Small intestine (tissue), 7 donors: ENCODE results near the gene TEX53. TPM values are rescaled to one million over a fixed set of nuclear protein-coding genes. Genes with fewer than 3 reads are reported as not detected.

Experiments used
- DNase-seq, 2 donors: peaks; one replicate each; pipeline versions ENCODE4 v3.0.0 to v3.0.0-alpha.2; 2013
- FAIRE-seq: peaks from 2 replicates; lab custom pipeline; 2012; peaks lifted over from hg19 to GRCh38; lab: Jason Lieb, UNC
- H3K27ac ChIP-seq, 3 donors: one replicate each; pipeline ENCODE4 v1.5.1; 2013; ENCODE audit warnings: low read length in 2 of 3, mild to moderate bottlenecking in 2 of 3, control low read depth in 1 of 3, inconsistent platforms in 1 of 3, low read depth in 1 of 3, moderate library complexity in 1 of 3
- H3K27me3 ChIP-seq, 3 donors: one replicate each; pipeline ENCODE4 v1.6.1; 2013; ENCODE audit warnings: low read length in 3 of 3, inconsistent platforms in 1 of 3; ENCODE audit not compliant: control insufficient read depth in 3 of 3, insufficient read depth in 3 of 3
- H3K36me3 ChIP-seq, 3 donors: one replicate each; pipeline ENCODE4 v1.6.1; 2013; ENCODE audit warnings: low read length in 3 of 3, inconsistent platforms in 1 of 3, low read depth in 1 of 3, mild to moderate bottlenecking in 1 of 3, moderate library complexity in 1 of 3; ENCODE audit not compliant: control insufficient read depth in 3 of 3, insufficient read depth in 2 of 3
- H3K4me1 ChIP-seq, 3 donors: one replicate each; pipeline ENCODE4 v1.6.1; 2013; ENCODE audit warnings: low read length in 2 of 3, inconsistent platforms in 1 of 3, low read depth in 1 of 3, mild to moderate bottlenecking in 1 of 3, moderate library complexity in 1 of 3; ENCODE audit not compliant: control insufficient read depth in 3 of 3, insufficient read depth in 2 of 3
- H3K4me3 ChIP-seq, 3 donors: one replicate each; pipeline ENCODE4 v1.5.1; 2013; ENCODE audit warnings: low read length in 3 of 3, control low read depth in 1 of 3, inconsistent platforms in 1 of 3, low read depth in 1 of 3, mild to moderate bottlenecking in 1 of 3, moderate library complexity in 1 of 3
- H3K9me3 ChIP-seq, 2 donors: one replicate each; pipeline ENCODE4 v1.6.1; 2013; ENCODE audit warnings: low read depth in 1 of 2, low read length in 1 of 2; ENCODE audit not compliant: control insufficient read depth in 2 of 2, insufficient read depth in 1 of 2
- WGBS, 3 donors: extraction: QIAGEN DNeasy Blood & Tissue Kit; methylation state at CpG; one replicate each; pipeline ENCODE4 v1.1.7; 2013; 5-methylcytosine and 5-hydroxymethylcytosine counted together
- polyA plus RNA-seq, 4 donors: library from polyadenylated mRNA; stranded (reverse) in 3 of 4; unstranded in 1 of 4; fragments of 200-250 nt in 3 of 4; fragments of 120-200 nt in 1 of 4; gene quantifications; one replicate each; pipeline versions ENCODE4 v1.2.1 to v1.2.3, GENCODE V29; 2013
- donor health status: healthy with polysubstance abuse.
- donor health status: control.
- donor health status: control.
- donor health status: Bipolar disorder and iron deficiency.
- donor health status: healthy.

The TEX53 gene
- polyA plus RNA-seq, 4 donors, result not detected

GRCh38 chr9:114676901-114677300, 19.3 kb upstream of the TEX53 start:
- 87 to 96% (median 90%) methylated on average over 4 of the region's 4 CpGs for WGBS, 3 donors
- no peak overlapping the region for H3K4me3 ChIP-seq
- H3K9me3 ChIP-seq, result no peaks in the 10 kb centered on the region
- H3K36me3 ChIP-seq, result no peaks in the 10 kb centered on the region
- H3K27ac ChIP-seq, result no peak overlapping the region
- no peak for DNase-seq
- no peaks in the 10 kb centered on the region for H3K4me1 ChIP-seq
- no peak for FAIRE-seq
- no peaks in the 10 kb centered on the region for H3K27me3 ChIP-seq

- H3K4me3 ChIP-seq, result no peak overlapping the region
- DNase-seq, result no peak
- no peaks in the 10 kb centered on the region for H3K36me3 ChIP-seq
- no peak overlapping the region for H3K27ac ChIP-seq
- H3K27me3 ChIP-seq, result no peaks in the 10 kb centered on the region
- no peaks in the 10 kb centered on the region for H3K9me3 ChIP-seq
- WGBS, 3 donors, result 70 to 79% (median 75%) methylated on average over 3 of the region's 3 CpGs
- no peaks in the 10 kb centered on the region for H3K4me1 ChIP-seq
- no peak for FAIRE-seq
Measured at GRCh38 chr9:114674798-114675540, 17.4 kb upstream of the TEX53 start.

GRCh38 chr9:114674076-114674797, 16.6 kb upstream of the TEX53 start:
- Histone ChIP-seq H3K27me3 (no peaks in the 10 kb centered on the region), H3K4me3 (no peak overlapping the region), H3K36me3 (no peaks in the 10 kb centered on the region), H3K27ac (no peak overlapping the region), H3K9me3 (no peaks in the 10 kb centered on the region), H3K4me1 (no peaks in the 10 kb centered on the region)
- DNase-seq (no peak), FAIRE-seq (no peak)
- WGBS, 3 donors, result 87 to 98% (median 95%) methylated on average over 2 of the region's 2 CpGs

GRCh38 chr9:114671605-114672004, 14.0 kb upstream of the TEX53 start:
- no peak overlapping the region for H3K4me3 ChIP-seq
- no peak for DNase-seq
- no peak overlapping the region for H3K27ac ChIP-seq
- no peak for FAIRE-seq
- no peaks in the 10 kb centered on the region for H3K9me3 ChIP-seq
- H3K36me3 ChIP-seq, result no peaks in the 10 kb centered on the region
- peaks cover 0 to 3% (median 0%) of the 10 kb centered on the region in 3 donors for H3K27me3 ChIP-seq
- H3K4me1 ChIP-seq, result no peaks in the 10 kb centered on the region
- WGBS, 3 donors, result 4 to 29% (median 19%) methylated on average over 1 of the region's 1 CpG

- H3K4me3 ChIP-seq, result no peak overlapping the region
- H3K9me3 ChIP-seq, result no peaks in the 10 kb centered on the region
- no peak for DNase-seq
- no peak overlapping the region for H3K27ac ChIP-seq
- no peak for FAIRE-seq
- H3K27me3 ChIP-seq, result peaks cover 0 to 3% (median 0%) of the 10 kb centered on the region in 3 donors
- H3K36me3 ChIP-seq, result no peaks in the 10 kb centered on the region
- H3K4me1 ChIP-seq, result no peaks in the 10 kb centered on the region
Measured at GRCh38 chr9:114669961-114670360, 12.4 kb upstream of the TEX53 start.

GRCh38 chr9:114668146-114668545, 10.5 kb upstream of the TEX53 start:
- DNase-seq, result no peak
- Histone ChIP-seq H3K4me1 (no peaks in the 10 kb centered on the region), H3K27ac (no peak overlapping the region), H3K4me3 (no peak overlapping the region), H3K36me3 (no peaks in the 10 kb centered on the region), H3K9me3 (no peaks in the 10 kb centered on the region), H3K27me3 (peaks cover 0 to 3% (median 0%) of the 10 kb centered on the region in 3 donors)
- FAIRE-seq, result no peak
- WGBS, 3 donors, result 82 to 88% (median 84%) methylated on average over 6 of the region's 6 CpGs

- Histone ChIP-seq H3K27me3 (peaks cover 0 to 7% (median 3%) of the 10 kb centered on the region in 3 donors), H3K27ac (no peak overlapping the region), H3K9me3 (no peaks in the 10 kb centered on the region), H3K4me1 (no peaks in the 10 kb centered on the region), H3K4me3 (no peak overlapping the region), H3K36me3 (no peaks in the 10 kb centered on the region)
- FAIRE-seq, result no peak
- DNase-seq, result no peak
- WGBS, 3 donors, result 51 to 74% (median 70%) methylated on average over 4 of the region's 4 CpGs
Measured at GRCh38 chr9:114666851-114667250, 9.2 kb upstream of the TEX53 start.

GRCh38 chr9:114666401-114666800, 8.8 kb upstream of the TEX53 start:
- WGBS, 3 donors, result 91 to 95% (median 95%) methylated on average over 5 of the region's 5 CpGs
- DNase-seq (no peak), FAIRE-seq (no peak)
- Histone ChIP-seq H3K36me3 (no peaks in the 10 kb centered on the region), H3K27ac (no peak overlapping the region), H3K9me3 (no peaks in the 10 kb centered on the region), H3K27me3 (peaks cover 0 to 9% (median 3%) of the 10 kb centered on the region in 3 donors), H3K4me3 (no peak overlapping the region), H3K4me1 (no peaks in the 10 kb centered on the region)
